WERI-Rb-1 (cell line): ENCODE data around the gene TES.

Experiments used
- DNase-seq: peaks from one replicate; pipeline ENCODE4 v3.0.0-alpha.2; 2020
- H3K27ac ChIP-seq: fragments of 250-450 bp; sonication (Bioruptor Pico); 2 replicates; pipeline ENCODE4 v1.5.1; 2020; ENCODE audit warnings: mild to moderate bottlenecking, moderate library complexity
- H3K27me3 ChIP-seq: fragments of 250-450 bp; sonication (Bioruptor Pico); 2 replicates; pipeline ENCODE4 v1.5.1; 2021; ENCODE audit warnings: mild to moderate bottlenecking, low read depth, moderate library complexity; ENCODE audit not compliant: insufficient read depth, severe bottlenecking
- H3K36me3 ChIP-seq: fragments of 250-450 bp; sonication (Bioruptor Pico); 2 replicates; pipeline ENCODE4 v1.5.1; 2020; ENCODE audit warnings: mild to moderate bottlenecking, moderate library complexity
- H3K4me3 ChIP-seq: 2 replicates; pipeline ENCODE4 v1.5.1; 2011; ENCODE audit warnings: low read depth, mild to moderate bottlenecking, control low read depth, low read length
- H3K9me3 ChIP-seq: fragments of 250-450 bp; sonication (Bioruptor Pico); 2 replicates; pipeline ENCODE4 v1.5.1; 2021; ENCODE audit warnings: mild to moderate bottlenecking, moderate library complexity; ENCODE audit not compliant: severe bottlenecking
- TF ChIP-seq, protein P1 (sequence below): IDR thresholded peaks from 2 replicates; pipeline ENCODE4 v1.5.1; 2011; ENCODE audit warnings: low read depth, mild to moderate bottlenecking, control low read depth, inconsistent platforms, low read length

Gene TES

DNA sequence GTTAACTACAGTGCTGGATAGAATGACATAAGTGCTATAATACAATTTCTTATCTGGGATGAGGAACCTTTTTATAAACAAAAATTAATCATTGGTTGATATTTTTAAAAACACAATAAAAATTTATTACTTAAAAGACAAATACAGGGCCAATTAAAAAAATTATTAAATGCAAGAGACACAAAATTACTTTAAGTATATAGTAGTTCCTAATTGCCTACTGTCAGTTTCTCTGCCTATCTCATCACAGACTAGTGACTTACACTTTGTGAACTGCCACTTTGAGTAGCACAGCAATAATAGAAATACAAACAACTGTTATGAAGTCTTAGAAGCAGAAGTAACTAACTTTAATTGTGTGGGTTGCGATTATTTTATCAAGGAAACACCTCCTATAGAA is 8.4 kb downstream of the TES start:
- Histone ChIP-seq H3K4me3 (no peak overlapping the region), H3K27ac (no peak overlapping the region), H3K36me3 (no peaks in the 10 kb centered on the region), H3K9me3 (no peaks in the 10 kb centered on the region), H3K27me3 (no peaks in the 10 kb centered on the region)
- TF ChIP-seq, protein P1, sequence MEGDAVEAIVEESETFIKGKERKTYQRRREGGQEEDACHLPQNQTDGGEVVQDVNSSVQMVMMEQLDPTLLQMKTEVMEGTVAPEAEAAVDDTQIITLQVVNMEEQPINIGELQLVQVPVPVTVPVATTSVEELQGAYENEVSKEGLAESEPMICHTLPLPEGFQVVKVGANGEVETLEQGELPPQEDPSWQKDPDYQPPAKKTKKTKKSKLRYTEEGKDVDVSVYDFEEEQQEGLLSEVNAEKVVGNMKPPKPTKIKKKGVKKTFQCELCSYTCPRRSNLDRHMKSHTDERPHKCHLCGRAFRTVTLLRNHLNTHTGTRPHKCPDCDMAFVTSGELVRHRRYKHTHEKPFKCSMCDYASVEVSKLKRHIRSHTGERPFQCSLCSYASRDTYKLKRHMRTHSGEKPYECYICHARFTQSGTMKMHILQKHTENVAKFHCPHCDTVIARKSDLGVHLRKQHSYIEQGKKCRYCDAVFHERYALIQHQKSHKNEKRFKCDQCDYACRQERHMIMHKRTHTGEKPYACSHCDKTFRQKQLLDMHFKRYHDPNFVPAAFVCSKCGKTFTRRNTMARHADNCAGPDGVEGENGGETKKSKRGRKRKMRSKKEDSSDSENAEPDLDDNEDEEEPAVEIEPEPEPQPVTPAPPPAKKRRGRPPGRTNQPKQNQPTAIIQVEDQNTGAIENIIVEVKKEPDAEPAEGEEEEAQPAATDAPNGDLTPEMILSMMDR: no peak
- DNase-seq: no peak

DNA sequence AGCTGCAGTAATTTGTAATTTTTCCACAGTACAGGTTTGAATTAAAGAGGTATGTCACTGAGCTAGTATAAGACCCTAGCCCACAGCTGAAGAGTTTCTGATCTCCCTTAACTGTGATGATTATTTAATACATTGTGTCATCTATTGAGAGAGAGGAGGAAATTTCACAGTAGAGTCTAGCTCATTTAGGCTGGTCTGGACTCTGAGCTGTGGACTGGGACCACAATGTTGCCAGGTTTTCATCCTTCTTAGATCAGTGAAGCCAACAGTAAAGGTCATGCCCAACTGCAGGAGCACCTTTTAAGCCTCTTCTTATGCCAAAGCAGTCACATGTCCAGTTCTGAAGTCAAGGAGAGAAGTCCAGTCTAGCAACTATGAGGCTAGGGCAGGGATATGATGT is 8.9 kb downstream of the TES start:
- Histone ChIP-seq H3K36me3 (no peaks in the 10 kb centered on the region), H3K9me3 (no peaks in the 10 kb centered on the region), H3K27ac (no peak overlapping the region), H3K27me3 (no peaks in the 10 kb centered on the region), H3K4me3 (no peak overlapping the region)
- DNase-seq: no peak
- TF ChIP-seq, protein P1: no peak

GRCh38 chr7:116219834-116220233 is 9.5 kb downstream of the TES start:
- Histone ChIP-seq H3K27me3 (no peaks in the 10 kb centered on the region), H3K27ac (no peak overlapping the region), H3K9me3 (no peaks in the 10 kb centered on the region), H3K36me3 (no peaks in the 10 kb centered on the region), H3K4me3 (no peak overlapping the region)
- no peak for DNase-seq
- TF ChIP-seq, protein P1: no peak

- H3K27me3 ChIP-seq: no peaks in the 10 kb centered on the region
- H3K4me3 ChIP-seq: no peak overlapping the region
- TF ChIP-seq, protein P1: no peak
- no peak overlapping the region for H3K27ac ChIP-seq
- DNase-seq: no peak
- H3K9me3 ChIP-seq: no peaks in the 10 kb centered on the region
- H3K36me3 ChIP-seq: no peaks in the 10 kb centered on the region
Observed at GRCh38 chr7:116222501-116222900, 12.2 kb downstream of the TES start.

GRCh38 chr7:116223588-116223987 is 13.2 kb downstream of the TES start:
- TF ChIP-seq, protein P1: no peak
- Histone ChIP-seq H3K27ac (no peak overlapping the region), H3K4me3 (no peak overlapping the region), H3K36me3 (no peaks in the 10 kb centered on the region), H3K27me3 (no peaks in the 10 kb centered on the region), H3K9me3 (no peaks in the 10 kb centered on the region)
- no peak for DNase-seq

DNA sequence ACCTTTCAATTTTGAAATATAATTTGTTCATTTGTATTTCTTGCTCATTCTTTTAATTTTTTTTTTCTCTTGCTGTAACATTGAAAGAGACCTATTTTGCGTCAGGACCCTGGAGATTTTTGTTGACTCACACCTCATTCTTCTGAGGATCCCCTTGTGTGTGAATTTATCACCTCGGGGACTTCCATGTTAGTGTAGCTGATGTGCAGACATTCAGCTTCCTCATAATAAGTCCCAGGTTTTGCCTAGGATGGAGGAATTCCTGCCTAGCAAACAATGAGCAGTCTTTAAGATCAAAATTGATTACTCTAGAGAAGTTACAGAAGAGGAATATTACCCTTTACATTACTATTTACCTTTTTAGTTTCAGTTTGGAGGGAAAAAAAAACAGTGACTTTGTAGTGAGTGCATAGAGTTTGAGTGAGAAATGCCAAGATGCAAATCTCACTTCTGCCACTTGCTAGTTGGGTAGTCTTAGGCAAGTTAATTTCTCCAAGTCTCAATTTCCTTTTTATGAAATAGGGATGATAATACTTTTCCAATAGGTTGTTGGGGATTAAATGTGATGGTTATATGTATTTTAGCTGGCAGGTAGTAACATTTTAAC is 14.3 kb downstream of the TES start:
- no peak for DNase-seq
- TF ChIP-seq, protein P1: no peak
- no peak overlapping the region for H3K27ac ChIP-seq
- no peaks in the 10 kb centered on the region for H3K36me3 ChIP-seq
- no peaks in the 10 kb centered on the region for H3K27me3 ChIP-seq
- no peak overlapping the region for H3K4me3 ChIP-seq
- H3K9me3 ChIP-seq: no peaks in the 10 kb centered on the region
